AG04450 (cell line): ENCODE data around the gene PLOD3. TPM values are rescaled to one million over a fixed set of nuclear protein-coding genes. Genes with fewer than 3 reads are reported as not detected.

Experiments used
- CTCF ChIA-PET: fragments of 300-600, 350-600 bp; formaldehyde crosslinking; extraction: SDS; loops from one replicate; lab custom pipeline; 2022; ENCODE audit warnings: antibody characterized with exemption, inconsistent platforms; lab: Charles Lee
- POLR2A ChIA-PET: fragments of 350-600 bp; formaldehyde crosslinking; extraction: SDS; loops from one replicate; lab custom pipeline; 2021; ENCODE audit warnings: antibody characterized with exemption, inconsistent platforms; lab: Yijun Ruan, JAX
- DNase-seq: peaks from one replicate; pipeline ENCODE4 v3.0.0-alpha.2; 2011; ENCODE audit warnings: low read depth, low spot score
- H3K27ac ChIP-seq: one replicate; pipeline ENCODE4 v1.5.1; 2012; ENCODE audit warnings: low read depth, low read length, control low read depth
- H3K27me3 ChIP-seq: one replicate; pipeline ENCODE4 v1.6.0; 2012; ENCODE audit warnings: low read length; ENCODE audit not compliant: control insufficient read depth, insufficient read depth
- H3K4me3 ChIP-seq: 2 replicates; pipeline ENCODE4 v1.5.1; 2011; ENCODE audit warnings: mild to moderate bottlenecking, low read depth, low read length, control low read depth
- H3K9me3 ChIP-seq: 2 replicates; pipeline ENCODE4 v1.5.1; 2012; ENCODE audit warnings: low read length; ENCODE audit not compliant: control insufficient read depth, insufficient read depth
- polyA plus RNA-seq: library from polyadenylated mRNA; depleted of rRNA; stranded (reverse); fragments of >200 nt; gene quantifications from 2 replicates; pipeline ENCODE4 v1.2.3, GENCODE V29; 2011
- TF ChIP-seq, protein P1 (sequence below): IDR thresholded peaks from 2 replicates; pipeline ENCODE4 v1.5.1; 2011; ENCODE audit warnings: low read depth, low read length, control low read depth, inconsistent platforms

The PLOD3 gene
- polyA plus RNA-seq, 1 experiment, result 60.6 TPM

DNA sequence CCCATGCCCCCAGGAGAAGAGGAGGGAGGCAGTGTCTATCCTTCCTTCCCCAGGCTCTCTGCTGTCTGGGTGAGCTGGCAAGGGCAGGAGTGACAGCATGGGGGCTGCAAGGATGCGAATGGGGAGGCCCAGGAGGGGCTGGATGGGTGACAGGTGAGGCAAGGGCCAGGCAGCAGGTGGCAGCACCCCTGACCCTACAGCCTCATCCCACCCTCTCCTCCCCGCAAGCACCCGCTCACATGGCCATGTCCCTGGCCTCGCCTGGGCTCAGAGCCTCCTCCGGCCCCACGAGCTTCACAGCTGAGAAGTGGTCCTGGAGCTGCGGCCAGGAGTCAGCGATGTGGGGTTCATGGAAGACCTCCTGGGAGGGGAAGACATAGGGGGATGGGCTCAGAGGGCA is 5.4 kb downstream of the PLOD3 start:
- Histone ChIP-seq H3K27me3 (no peaks in the 10 kb centered on the region), H3K9me3 (no peaks in the 10 kb centered on the region), H3K27ac (no peak overlapping the region), H3K4me3 (no peak overlapping the region)
- no peak for DNase-seq
- POLR2A ChIA-PET, result no interaction called here
- CTCF ChIA-PET, result no interaction called here
- TF ChIP-seq, protein P1, sequence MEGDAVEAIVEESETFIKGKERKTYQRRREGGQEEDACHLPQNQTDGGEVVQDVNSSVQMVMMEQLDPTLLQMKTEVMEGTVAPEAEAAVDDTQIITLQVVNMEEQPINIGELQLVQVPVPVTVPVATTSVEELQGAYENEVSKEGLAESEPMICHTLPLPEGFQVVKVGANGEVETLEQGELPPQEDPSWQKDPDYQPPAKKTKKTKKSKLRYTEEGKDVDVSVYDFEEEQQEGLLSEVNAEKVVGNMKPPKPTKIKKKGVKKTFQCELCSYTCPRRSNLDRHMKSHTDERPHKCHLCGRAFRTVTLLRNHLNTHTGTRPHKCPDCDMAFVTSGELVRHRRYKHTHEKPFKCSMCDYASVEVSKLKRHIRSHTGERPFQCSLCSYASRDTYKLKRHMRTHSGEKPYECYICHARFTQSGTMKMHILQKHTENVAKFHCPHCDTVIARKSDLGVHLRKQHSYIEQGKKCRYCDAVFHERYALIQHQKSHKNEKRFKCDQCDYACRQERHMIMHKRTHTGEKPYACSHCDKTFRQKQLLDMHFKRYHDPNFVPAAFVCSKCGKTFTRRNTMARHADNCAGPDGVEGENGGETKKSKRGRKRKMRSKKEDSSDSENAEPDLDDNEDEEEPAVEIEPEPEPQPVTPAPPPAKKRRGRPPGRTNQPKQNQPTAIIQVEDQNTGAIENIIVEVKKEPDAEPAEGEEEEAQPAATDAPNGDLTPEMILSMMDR, result no peak

DNA sequence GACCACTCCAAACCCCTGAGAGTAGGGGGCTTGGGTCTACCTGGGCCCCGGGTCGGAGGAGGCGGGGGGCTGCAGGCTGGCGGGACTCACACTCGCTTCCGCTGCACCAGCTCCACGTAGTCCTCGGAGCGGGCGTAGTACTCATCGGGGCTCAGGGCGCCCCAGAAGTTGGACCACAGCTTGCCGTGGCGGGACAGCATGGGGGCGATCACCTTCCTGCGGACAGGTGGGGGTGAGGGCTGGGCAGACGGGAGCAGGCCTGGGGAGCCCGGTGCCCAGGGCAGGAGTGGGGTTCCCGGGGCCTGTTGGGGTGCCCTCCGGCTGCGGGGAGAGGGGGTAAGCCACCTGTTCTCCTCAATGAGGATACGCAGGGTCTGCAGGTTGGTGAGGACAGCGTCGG is 5.9 kb downstream of the PLOD3 start:
- Histone ChIP-seq H3K9me3 (no peaks in the 10 kb centered on the region), H3K27me3 (no peaks in the 10 kb centered on the region), H3K4me3 (no peak overlapping the region), H3K27ac (no peak overlapping the region)
- TF ChIP-seq, protein P1, result no peak
- CTCF ChIA-PET, result interaction anchor here (1.0 kb wide), 1 partner anchor 67 kb away, joined by 6 read pairs; no protein-coding TSS in a partner anchor
- DNase-seq, result no peak
- POLR2A ChIA-PET, result no interaction called here

DNA sequence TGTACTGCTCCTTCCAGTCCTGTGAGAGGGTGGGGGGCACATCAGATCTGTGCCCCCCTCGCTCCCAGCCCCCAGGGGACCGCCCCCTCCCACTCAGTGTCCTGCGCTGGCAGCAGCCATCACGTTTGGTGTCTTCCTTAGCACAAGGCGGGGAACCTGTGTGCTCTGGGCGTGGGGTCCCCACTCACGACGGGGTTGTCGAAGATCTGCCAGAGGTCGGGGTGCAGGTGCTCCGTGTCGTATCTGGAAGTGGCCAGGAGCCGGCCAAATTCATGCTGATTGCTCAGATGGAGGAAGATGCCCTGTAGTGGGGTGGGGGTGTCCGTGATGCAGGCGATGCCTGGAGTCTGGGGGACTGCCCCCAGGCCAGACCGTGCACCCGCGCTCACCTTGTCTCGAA is 7.2 kb downstream of the PLOD3 start:
- CTCF ChIA-PET, result interaction anchor here (1.0 kb wide), 1 partner anchor 66 kb away, joined by 6 read pairs; no protein-coding TSS in a partner anchor
- Histone ChIP-seq H3K9me3 (no peaks in the 10 kb centered on the region; the same call in 1 of the 2 replicates), H3K27me3 (no peaks in the 10 kb centered on the region), H3K27ac (no peak overlapping the region), H3K4me3 (no peak overlapping the region)
- POLR2A ChIA-PET, result interaction anchor here (0.6 kb wide), 1 partner anchor 979 kb away, joined by 6 read pairs; no protein-coding TSS in a partner anchor
- DNase-seq, result no peak
- TF ChIP-seq, protein P1, result no peak

DNA sequence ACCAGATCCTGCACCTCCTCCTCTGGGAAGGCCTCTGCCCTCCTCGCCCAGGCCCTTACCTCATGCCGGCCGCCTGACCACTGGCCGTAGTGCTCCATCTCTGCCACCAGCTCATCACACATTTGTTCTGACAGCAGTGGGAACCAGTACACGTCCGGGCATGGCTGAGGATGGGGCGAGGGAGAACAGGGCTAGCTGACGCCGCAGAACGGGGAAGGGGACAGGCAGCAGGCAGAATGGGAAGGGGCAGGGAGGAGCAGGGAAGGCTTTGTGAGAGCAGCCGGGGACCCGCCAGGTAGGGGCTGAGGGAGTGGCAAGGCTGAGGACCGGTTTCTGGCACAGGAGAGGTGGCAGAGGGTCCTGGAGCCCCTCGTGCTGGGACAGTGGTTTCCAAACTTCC is 8.6 kb downstream of the PLOD3 start:
- CTCF ChIA-PET, result no interaction called here
- Histone ChIP-seq H3K27ac (no peak overlapping the region), H3K4me3 (no peak overlapping the region), H3K27me3 (no peaks in the 10 kb centered on the region), H3K9me3 (no peaks in the 10 kb centered on the region; the same call in 1 of the 2 replicates)
- DNase-seq, result no peak
- TF ChIP-seq, protein P1, result no peak
- POLR2A ChIA-PET, result no interaction called here

DNA sequence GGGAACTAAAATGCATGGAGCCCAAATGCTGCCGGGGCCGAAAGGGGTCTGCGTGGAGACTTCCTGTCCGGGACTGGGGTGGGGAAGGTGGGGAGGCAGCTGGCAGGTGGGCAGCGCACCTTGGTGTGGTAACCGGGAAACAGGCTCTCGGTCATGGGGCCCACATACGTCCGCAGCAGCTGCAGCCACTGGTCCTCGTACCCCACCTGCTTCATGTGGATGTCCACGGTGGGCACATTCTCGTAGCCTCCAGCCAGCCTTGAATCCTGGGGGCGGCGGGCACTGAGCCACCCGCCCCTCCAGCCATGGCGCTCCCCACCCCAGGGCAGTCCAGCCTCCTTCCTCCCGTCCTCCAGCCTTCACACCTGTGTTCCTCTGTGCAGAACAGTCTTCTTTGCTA is 9.9 kb downstream of the PLOD3 start:
- DNase-seq, result no peak
- POLR2A ChIA-PET, result no interaction called here
- CTCF ChIA-PET, result interaction anchor here (1.1 to 1.4 kb wide), 2 partner anchors 15 to 64 kb away, joined by 3 to 4 read pairs; no protein-coding TSS in a partner anchor
- H3K9me3 ChIP-seq, result no peaks in the 10 kb centered on the region; the same call in 1 of the 2 replicates
- no peak overlapping the region for H3K27ac ChIP-seq
- no peak overlapping the region for H3K4me3 ChIP-seq
- H3K27me3 ChIP-seq, result peaks cover 11% of the 10 kb centered on the region
- TF ChIP-seq, protein P1, result no peak
